Adipocyte (in vitro differentiated cells): ENCODE data around the gene MAP7.
"Not testable (repeated sequence)": the region's sequence is repeated elsewhere in the genome, so short reads cannot be mapped to it uniquely, and the experiment has no call there.

ENCODE experiments used
- DNase-seq: peaks from one replicate; pipeline ENCODE4 v3.0.0-alpha.2; 2015; ENCODE audit warnings: low read depth
- H3K27me3 ChIP-seq: replicated peaks from 2 replicates; pipeline ENCODE4 v1.7.0; 2013; ENCODE audit warnings: mild to moderate bottlenecking, low read length, moderate library complexity; ENCODE audit not compliant: control insufficient read depth, insufficient read depth
- H3K36me3 ChIP-seq: 2 replicates; pipeline ENCODE4 v1.7.0; 2013; ENCODE audit warnings: low read length, mild to moderate bottlenecking, moderate library complexity; ENCODE audit not compliant: control insufficient read depth, insufficient read depth, severe bottlenecking
- H3K4me1 ChIP-seq: 2 replicates; pipeline ENCODE4 v1.7.0; 2013; ENCODE audit warnings: mild to moderate bottlenecking, low read length, moderate library complexity; ENCODE audit not compliant: control insufficient read depth, insufficient read depth
- H3K4me3 ChIP-seq: 2 replicates; pipeline ENCODE4 v1.7.0; 2013; ENCODE audit warnings: mild to moderate bottlenecking, low read length, moderate library complexity
- H3K9ac ChIP-seq: 2 replicates; pipeline ENCODE4 v1.7.0; 2013; ENCODE audit warnings: mild to moderate bottlenecking, low read length, moderate library complexity
- H3K9me3 ChIP-seq: 2 replicates; pipeline ENCODE4 v1.7.0; 2013; ENCODE audit warnings: mild to moderate bottlenecking, low read length, moderate library complexity; ENCODE audit not compliant: control insufficient read depth

Gene MAP7

GRCh38 chr6:136585523-136585922 lies 35.3 kb upstream of the MAP7 start:
- not testable (repeated sequence) for H3K4me3 ChIP-seq, DNase-seq, H3K9ac ChIP-seq, H3K36me3 ChIP-seq, H3K27me3 ChIP-seq, H3K9me3 ChIP-seq
- peaks cover 26% of the 10 kb centered on the region for H3K4me1 ChIP-seq

- H3K36me3 ChIP-seq, H3K4me3 ChIP-seq, H3K27me3 ChIP-seq, H3K9me3 ChIP-seq, DNase-seq, H3K9ac ChIP-seq: not testable (repeated sequence)
- peaks cover 30% of the 10 kb centered on the region for H3K4me1 ChIP-seq
Measured at GRCh38 chr6:136584290-136584689, 34.1 kb upstream of the MAP7 start.

- peak; percentile 96 for DNase-seq
- Histone ChIP-seq H3K9me3 (no peaks in the 10 kb centered on the region), H3K27me3 (no peaks in the 10 kb centered on the region), H3K4me1 (peaks cover 33% of the 10 kb centered on the region), H3K9ac (peak overlapping the region; percentile 7), H3K36me3 (no peaks in the 10 kb centered on the region), H3K4me3 (no peak overlapping the region)
Measured at GRCh38 chr6:136582711-136583471, 32.7 kb upstream of the MAP7 start.

GRCh38 chr6:136579800-136580199 lies 29.6 kb upstream of the MAP7 start:
- Histone ChIP-seq H3K9me3 (no peaks in the 10 kb centered on the region), H3K36me3 (peaks cover 2% of the 10 kb centered on the region), H3K4me3 (no peak overlapping the region), H3K4me1 (peaks cover 22% of the 10 kb centered on the region), H3K9ac (no peak overlapping the region), H3K27me3 (no peaks in the 10 kb centered on the region)
- no peak for DNase-seq

- Histone ChIP-seq H3K9ac (no peak overlapping the region), H3K27me3 (no peaks in the 10 kb centered on the region), H3K4me3 (no peak overlapping the region), H3K4me1 (peaks cover 6% of the 10 kb centered on the region), H3K9me3 (no peaks in the 10 kb centered on the region), H3K36me3 (peaks cover 2% of the 10 kb centered on the region)
- DNase-seq = no peak
Measured at GRCh38 chr6:136576821-136577220, 26.6 kb upstream of the MAP7 start.

- Histone ChIP-seq H3K27me3 (no peaks in the 10 kb centered on the region), H3K4me1 (peaks cover 6% of the 10 kb centered on the region), H3K9me3 (peaks cover 5% of the 10 kb centered on the region), H3K36me3 (peaks cover 7% of the 10 kb centered on the region), H3K9ac (no peak overlapping the region), H3K4me3 (no peak overlapping the region)
- no peak for DNase-seq
Measured at GRCh38 chr6:136571496-136571895, 21.3 kb upstream of the MAP7 start.

- Histone ChIP-seq H3K9me3 (peaks cover 5% of the 10 kb centered on the region), H3K36me3 (peaks cover 7% of the 10 kb centered on the region), H3K4me1 (peaks cover 6% of the 10 kb centered on the region), H3K9ac (no peak overlapping the region), H3K4me3 (no peak overlapping the region), H3K27me3 (no peaks in the 10 kb centered on the region)
- no peak for DNase-seq
Measured at GRCh38 chr6:136571065-136571464, 20.8 kb upstream of the MAP7 start.

- Histone ChIP-seq H3K9ac (no peak overlapping the region), H3K27me3 (no peaks in the 10 kb centered on the region), H3K36me3 (peaks cover 4% of the 10 kb centered on the region), H3K4me1 (peaks cover 16% of the 10 kb centered on the region), H3K4me3 (no peak overlapping the region), H3K9me3 (peaks cover 5% of the 10 kb centered on the region)
- DNase-seq = no peak
Measured at GRCh38 chr6:136568129-136568528, 17.9 kb upstream of the MAP7 start.

GRCh38 chr6:136567688-136568087 lies 17.5 kb upstream of the MAP7 start:
- no peak for DNase-seq
- Histone ChIP-seq H3K4me3 (no peak overlapping the region), H3K36me3 (peaks cover 4% of the 10 kb centered on the region), H3K9ac (no peak overlapping the region), H3K9me3 (peaks cover 5% of the 10 kb centered on the region), H3K27me3 (no peaks in the 10 kb centered on the region), H3K4me1 (peaks cover 19% of the 10 kb centered on the region)

GRCh38 chr6:136566851-136567250 lies 16.6 kb upstream of the MAP7 start:
- Histone ChIP-seq H3K36me3 (peaks cover 4% of the 10 kb centered on the region), H3K4me3 (no peak overlapping the region), H3K4me1 (peaks cover 19% of the 10 kb centered on the region), H3K9me3 (peaks cover 5% of the 10 kb centered on the region), H3K27me3 (no peaks in the 10 kb centered on the region), H3K9ac (no peak overlapping the region)
- no peak for DNase-seq

- no peak for DNase-seq
- Histone ChIP-seq H3K9me3 (peaks cover 2% of the 10 kb centered on the region), H3K36me3 (peaks cover 9% of the 10 kb centered on the region), H3K27me3 (no peaks in the 10 kb centered on the region), H3K4me3 (no peak overlapping the region), H3K9ac (no peak overlapping the region), H3K4me1 (peaks cover 19% of the 10 kb centered on the region)
Measured at GRCh38 chr6:136566007-136566487, 15.8 kb upstream of the MAP7 start.

GRCh38 chr6:136564180-136564579 lies 14.0 kb upstream of the MAP7 start:
- no peak for DNase-seq
- H3K9ac ChIP-seq = no peak overlapping the region
- no peak overlapping the region for H3K4me3 ChIP-seq
- H3K4me1 ChIP-seq = peaks cover 19% of the 10 kb centered on the region
- no peaks in the 10 kb centered on the region for H3K9me3 ChIP-seq
- H3K36me3 ChIP-seq = peaks cover 10% of the 10 kb centered on the region
- no peaks in the 10 kb centered on the region for H3K27me3 ChIP-seq
